IMR-90 (cell line): Measurements from ENCODE around the gene FAM210B. TPM values are rescaled to one million over a fixed set of nuclear protein-coding genes. Genes with fewer than 3 reads are reported as not detected.

Source experiments
- ATAC-seq: fragments of 200-7000 bp; cut with Tn5 transposase; 2 replicates; pipeline ENCODE4 v1.9.1; 2020; ENCODE audit warnings: low read depth, mild to moderate bottlenecking, moderate library complexity
- BruUV-seq: library from RNA; stranded (reverse); fragments of 400-500 nt; replicated peaks from 2 replicates; lab custom pipeline; 2021; lab: Mats Ljungman, UMichigan
- CTCF ChIA-PET: fragments of 300-600 bp; formaldehyde crosslinking; extraction: SDS; loops from one replicate; lab custom pipeline; 2021; ENCODE audit warnings: antibody characterized with exemption; lab: Yijun Ruan, JAX
- POLR2A ChIA-PET: fragments of 300-600 bp; sonication (Branson Sonifier 250); formaldehyde crosslinking; loops from one replicate; lab custom pipeline; 2022; ENCODE audit warnings: antibody characterized with exemption; ENCODE audit not compliant: unreplicated experiment; lab: Charles Lee
- DNase-seq: peaks from one replicate; pipeline ENCODE4 v3.0.0; 2013
- H2AFZ ChIP-seq: replicated peaks from 2 replicates; pipeline ENCODE3; 2013; ENCODE audit warnings: low read length, mild to moderate bottlenecking; ENCODE audit not compliant: poor library complexity
- H2AK5ac ChIP-seq: 2 replicates; pipeline ENCODE4 v1.6.1; 2013; ENCODE audit warnings: low read depth, low read length, inconsistent platforms
- H2AK9ac ChIP-seq: replicated peaks from 2 replicates; pipeline ENCODE3; 2013; ENCODE audit warnings: mild to moderate bottlenecking, low read depth, low read length, moderate library complexity; ENCODE audit not compliant: poor library complexity
- H2BK120ac ChIP-seq: 2 replicates; pipeline ENCODE4 v1.6.1; 2013; ENCODE audit warnings: low read depth, low read length, inconsistent platforms
- H2BK15ac ChIP-seq: 3 replicates; pipeline ENCODE4 v1.6.1; 2013; ENCODE audit warnings: low read depth, low read length, inconsistent platforms
- H2BK20ac ChIP-seq: 2 replicates; pipeline ENCODE4 v1.6.1; 2013; ENCODE audit warnings: low read depth, mild to moderate bottlenecking, inconsistent platforms, low read length, moderate library complexity
- H2BK5ac ChIP-seq: 2 replicates; pipeline ENCODE4 v1.6.1; 2013; ENCODE audit warnings: mild to moderate bottlenecking, low read depth, low read length, inconsistent platforms; ENCODE audit not compliant: poor library complexity, severe bottlenecking
- H3K14ac ChIP-seq: replicated peaks from 2 replicates; pipeline ENCODE4 v1.6.1; 2013; ENCODE audit warnings: low read depth, low read length, inconsistent platforms
- H3K18ac ChIP-seq: 2 replicates; pipeline ENCODE4 v1.6.1; 2013; ENCODE audit warnings: low read depth, low read length, control low read depth
- H3K23ac ChIP-seq: 2 replicates; pipeline ENCODE4 v1.6.1; 2013; ENCODE audit warnings: low read depth, low read length, inconsistent platforms
- H3K27ac ChIP-seq: 2 replicates; pipeline ENCODE4 v1.5.1; 2013; ENCODE audit warnings: mild to moderate bottlenecking, control low read depth, low read length; ENCODE audit not compliant: insufficient read depth
- H3K27me3 ChIP-seq: 2 replicates; pipeline ENCODE4 v1.6.1; 2013; ENCODE audit warnings: low read length; ENCODE audit not compliant: control insufficient read depth, insufficient read depth
- H3K36me3 ChIP-seq: 2 replicates; pipeline ENCODE4 v1.6.1; 2013; ENCODE audit warnings: low read length, mixed read lengths; ENCODE audit not compliant: control insufficient read depth, insufficient read depth
- H3K4ac ChIP-seq: 2 replicates; pipeline ENCODE4 v1.6.1; 2013; ENCODE audit warnings: low read depth, low read length, inconsistent platforms
- H3K4me1 ChIP-seq: 2 replicates; pipeline ENCODE4 v1.6.1; 2013; ENCODE audit warnings: low read length, mixed read lengths; ENCODE audit not compliant: control insufficient read depth, insufficient read depth
- H3K4me2 ChIP-seq: 2 replicates; pipeline ENCODE4 v1.6.1; 2013; ENCODE audit warnings: low read depth, mild to moderate bottlenecking, control low read depth, low read length, moderate library complexity
- H3K4me3 ChIP-seq: 2 replicates; pipeline ENCODE4 v1.5.1; 2013; ENCODE audit warnings: low read depth, mild to moderate bottlenecking, control low read depth, low read length, moderate library complexity; ENCODE audit not compliant: insufficient read depth
- H3K56ac ChIP-seq: 2 replicates; pipeline ENCODE4 v1.6.1; 2013; ENCODE audit warnings: low read length, inconsistent platforms; ENCODE audit not compliant: insufficient read depth; ENCODE audit errors: extremely low read depth
- H3K79me1 ChIP-seq, 2 experiments: 2 replicates each; pipeline ENCODE4 v1.6.1; 2013; ENCODE audit warnings: low read length in 2 of 2, inconsistent platforms in 1 of 2, low read depth in 1 of 2
- H3K9ac ChIP-seq: 2 replicates; pipeline ENCODE4 v1.6.1; 2013; ENCODE audit warnings: low read depth, low read length, control low read depth
- H3K9me1 ChIP-seq: 2 replicates; pipeline ENCODE4 v1.6.1; 2013; ENCODE audit warnings: low read length, inconsistent platforms; ENCODE audit not compliant: insufficient read depth
- H3K9me3 ChIP-seq: 2 replicates; pipeline ENCODE4 v1.6.1; 2013; ENCODE audit warnings: low read length; ENCODE audit not compliant: control insufficient read depth, insufficient read depth
- H4K20me1 ChIP-seq: 2 replicates; pipeline ENCODE4 v1.6.1; 2013; ENCODE audit warnings: low read length, inconsistent platforms; ENCODE audit not compliant: insufficient read depth
- H4K5ac ChIP-seq: 2 replicates; pipeline ENCODE4 v1.6.1; 2013; ENCODE audit warnings: mild to moderate bottlenecking, low read depth, low read length, control low read depth
- H4K8ac ChIP-seq, 2 experiments: 2 replicates each; pipeline ENCODE4 v1.6.1; 2013; ENCODE audit warnings: low read depth in 2 of 2, low read length in 2 of 2, control low read depth in 1 of 2, inconsistent platforms in 1 of 2
- H4K91ac ChIP-seq: 2 replicates; pipeline ENCODE4 v1.6.1; 2013; ENCODE audit warnings: low read depth, low read length, inconsistent platforms; ENCODE audit not compliant: insufficient read depth
- CEBPB ChIP-seq: IDR thresholded peaks from 2 replicates; pipeline ENCODE4 v1.6.1; 2012; ENCODE audit warnings: low read depth, low read length, improper control_type of control experiment
- USF2 ChIP-seq: fragments of 150-350 bp; IDR thresholded peaks from 2 replicates; pipeline ENCODE4 v1.6.1; 2017; ENCODE audit warnings: mild to moderate bottlenecking, antibody characterized with exemption, low read length, low read depth
- WGBS, 2 experiments: methylation state at CpG; one replicate each; pipeline versions ENCODE4 v1.1.5 to v1.1.7; 2013; ENCODE audit warnings: missing lambda C conversion rate in 2 of 2; ENCODE audit not compliant: insufficient read length in 1 of 2; ENCODE audit errors: extremely low coverage in 2 of 2; 5-methylcytosine and 5-hydroxymethylcytosine counted together
- dilution Hi-C: fragments of 300-500 bp; cut with HindIII; formaldehyde crosslinking; loops from one replicate; pipeline ENCODE4 v1.14.3; 2018; ENCODE audit warnings: low sequenced_read_pairs; ENCODE audit not compliant: unreplicated experiment
- in situ Hi-C: fragments of 300-500 bp; cut with MboI; formaldehyde crosslinking; loops from 3 replicates; pipeline ENCODE4 v1.14.3; 2019; ENCODE audit warnings: low sequenced_read_pairs, inconsistent platforms, mixed read lengths
- intact Hi-C: fragments of 100-400 bp; cut with micrococcal nuclease; formaldehyde crosslinking; loops from 2 replicates; pipeline ENCODE4 v1.10.0; 2022
- polyA plus RNA-seq, 3 experiments: library from polyadenylated mRNA; depleted of rRNA; stranded (reverse); fragments of >200 nt; gene quantifications; 2 replicates each; pipeline ENCODE4 v1.2.3, GENCODE V29; 2012; ENCODE audit warnings: low replicate concordance in 1 of 3
- total RNA-seq: library from RNA; depleted of rRNA; stranded (reverse); fragments of >200 nt; gene quantifications from 2 replicates; pipeline ENCODE4 v1.2.3, GENCODE V29; 2012
- TF ChIP-seq, protein P1 (sequence below): conservative IDR thresholded peaks from 2 replicates; pipeline ENCODE4 v1.5.1; 2012; ENCODE audit warnings: mild to moderate bottlenecking, low read depth, low read length, improper control_type of control experiment

Gene FAM210B
- total and polyA plus RNA-seq, 2 of the 4 experiments (the other 2 are of a cell fraction), result 29.5 to 45.0 TPM

GRCh38 chr20:56345911-56346310, 12.9 kb upstream of the FAM210B start:
- no peaks in the 10 kb centered on the region for H3K36me3 ChIP-seq
- no peaks in the 10 kb centered on the region for H3K79me1 ChIP-seq
- no peak overlapping the region for H2BK20ac ChIP-seq
- ChIA-PET POLR2A (interaction anchor here (0.7 kb wide), 1 partner anchor 1730 kb away, joined by 3 read pairs; no protein-coding TSS in a partner anchor), CTCF (no interaction called here)
- TF ChIP-seq USF2 (no peak), CEBPB (no peak)
- TF ChIP-seq, protein P1, sequence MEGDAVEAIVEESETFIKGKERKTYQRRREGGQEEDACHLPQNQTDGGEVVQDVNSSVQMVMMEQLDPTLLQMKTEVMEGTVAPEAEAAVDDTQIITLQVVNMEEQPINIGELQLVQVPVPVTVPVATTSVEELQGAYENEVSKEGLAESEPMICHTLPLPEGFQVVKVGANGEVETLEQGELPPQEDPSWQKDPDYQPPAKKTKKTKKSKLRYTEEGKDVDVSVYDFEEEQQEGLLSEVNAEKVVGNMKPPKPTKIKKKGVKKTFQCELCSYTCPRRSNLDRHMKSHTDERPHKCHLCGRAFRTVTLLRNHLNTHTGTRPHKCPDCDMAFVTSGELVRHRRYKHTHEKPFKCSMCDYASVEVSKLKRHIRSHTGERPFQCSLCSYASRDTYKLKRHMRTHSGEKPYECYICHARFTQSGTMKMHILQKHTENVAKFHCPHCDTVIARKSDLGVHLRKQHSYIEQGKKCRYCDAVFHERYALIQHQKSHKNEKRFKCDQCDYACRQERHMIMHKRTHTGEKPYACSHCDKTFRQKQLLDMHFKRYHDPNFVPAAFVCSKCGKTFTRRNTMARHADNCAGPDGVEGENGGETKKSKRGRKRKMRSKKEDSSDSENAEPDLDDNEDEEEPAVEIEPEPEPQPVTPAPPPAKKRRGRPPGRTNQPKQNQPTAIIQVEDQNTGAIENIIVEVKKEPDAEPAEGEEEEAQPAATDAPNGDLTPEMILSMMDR, result no peak
- H2AFZ ChIP-seq, result no peak overlapping the region
- no peak overlapping the region for H3K23ac ChIP-seq
- H3K56ac ChIP-seq, result no peak overlapping the region
- H2AK9ac ChIP-seq, result no peak overlapping the region
- H2BK5ac ChIP-seq, result no peak overlapping the region
- ATAC-seq (no peak), DNase-seq (no peak)
- H3K4me2 ChIP-seq, result no peak overlapping the region
- H4K91ac ChIP-seq, result no peak overlapping the region
- H2BK15ac ChIP-seq, result no peak overlapping the region
- no peak overlapping the region for H3K27ac ChIP-seq
- H2AK5ac ChIP-seq, result no peak overlapping the region
- no peaks in the 10 kb centered on the region for H3K9me1 ChIP-seq
- in situ Hi-C loops (loop anchor here (10.0 kb wide), 1 partner anchor 1661 kb away; no protein-coding TSS in a partner anchor), intact Hi-C loops (loop anchor here (5.0 to 10.0 kb wide), 2 partner anchors 99 to 1691 kb away; partner anchors contain the start of gene MC3R), dilution Hi-C loops (no loop called here)
- no peaks in the 10 kb centered on the region for H4K20me1 ChIP-seq
- H4K8ac ChIP-seq, result no peak overlapping the region
- peaks cover 2% of the 10 kb centered on the region; the same call in 1 of the 2 replicates for H3K4me1 ChIP-seq
- peaks cover 25% of the 10 kb centered on the region for H3K27me3 ChIP-seq
- H3K14ac ChIP-seq, result no peak overlapping the region
- H3K18ac ChIP-seq, result no peak overlapping the region
- no TSS peak for BruUV-seq
- no peak overlapping the region for H2BK120ac ChIP-seq
- H3K9ac ChIP-seq, result no peak overlapping the region
- H3K4me3 ChIP-seq, result no peak overlapping the region
- H3K9me3 ChIP-seq, result no peaks in the 10 kb centered on the region
- no peak overlapping the region for H3K4ac ChIP-seq
- H4K5ac ChIP-seq, result no peak overlapping the region
- 73% methylated on average over 8 of the region's 8 CpGs; no CpG with 5 or more reads in 1 of the 2 experiments for WGBS, 2 experiments
